GM13976 (cell line): ENCODE measurements around the gene IL4R.

Experiments used
- DNase-seq: peaks from one replicate; pipeline ENCODE4 v3.0.0; 2012; ENCODE audit warnings: low spot score
- in situ Hi-C: fragments of 300-500 bp; cut with MboI; formaldehyde crosslinking; loops from one replicate; pipeline ENCODE4 v1.12.0; 2022; ENCODE audit warnings: low sequenced_read_pairs, mixed read lengths, inconsistent platforms; ENCODE audit not compliant: unreplicated experiment
- TF ChIP-seq, protein P1 (sequence below): IDR thresholded peaks from 2 replicates; pipeline ENCODE4 v1.5.1; 2012; ENCODE audit warnings: borderline replicate concordance, mild to moderate bottlenecking; ENCODE audit not compliant: insufficient read depth; ENCODE audit errors: extremely low read depth, missing control alignments, control extremely low read depth

IL4R gene

DNA sequence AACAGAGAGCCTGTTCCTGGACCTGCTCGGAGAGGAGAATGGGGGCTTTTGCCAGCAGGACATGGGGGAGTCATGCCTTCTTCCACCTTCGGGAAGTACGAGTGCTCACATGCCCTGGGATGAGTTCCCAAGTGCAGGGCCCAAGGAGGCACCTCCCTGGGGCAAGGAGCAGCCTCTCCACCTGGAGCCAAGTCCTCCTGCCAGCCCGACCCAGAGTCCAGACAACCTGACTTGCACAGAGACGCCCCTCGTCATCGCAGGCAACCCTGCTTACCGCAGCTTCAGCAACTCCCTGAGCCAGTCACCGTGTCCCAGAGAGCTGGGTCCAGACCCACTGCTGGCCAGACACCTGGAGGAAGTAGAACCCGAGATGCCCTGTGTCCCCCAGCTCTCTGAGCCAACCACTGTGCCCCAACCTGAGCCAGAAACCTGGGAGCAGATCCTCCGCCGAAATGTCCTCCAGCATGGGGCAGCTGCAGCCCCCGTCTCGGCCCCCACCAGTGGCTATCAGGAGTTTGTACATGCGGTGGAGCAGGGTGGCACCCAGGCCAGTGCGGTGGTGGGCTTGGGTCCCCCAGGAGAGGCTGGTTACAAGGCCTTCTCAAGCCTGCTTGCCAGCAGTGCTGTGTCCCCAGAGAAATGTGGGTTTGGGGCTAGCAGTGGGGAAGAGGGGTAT is 48.9 kb downstream of the IL4R start:
- TF ChIP-seq, protein P1, sequence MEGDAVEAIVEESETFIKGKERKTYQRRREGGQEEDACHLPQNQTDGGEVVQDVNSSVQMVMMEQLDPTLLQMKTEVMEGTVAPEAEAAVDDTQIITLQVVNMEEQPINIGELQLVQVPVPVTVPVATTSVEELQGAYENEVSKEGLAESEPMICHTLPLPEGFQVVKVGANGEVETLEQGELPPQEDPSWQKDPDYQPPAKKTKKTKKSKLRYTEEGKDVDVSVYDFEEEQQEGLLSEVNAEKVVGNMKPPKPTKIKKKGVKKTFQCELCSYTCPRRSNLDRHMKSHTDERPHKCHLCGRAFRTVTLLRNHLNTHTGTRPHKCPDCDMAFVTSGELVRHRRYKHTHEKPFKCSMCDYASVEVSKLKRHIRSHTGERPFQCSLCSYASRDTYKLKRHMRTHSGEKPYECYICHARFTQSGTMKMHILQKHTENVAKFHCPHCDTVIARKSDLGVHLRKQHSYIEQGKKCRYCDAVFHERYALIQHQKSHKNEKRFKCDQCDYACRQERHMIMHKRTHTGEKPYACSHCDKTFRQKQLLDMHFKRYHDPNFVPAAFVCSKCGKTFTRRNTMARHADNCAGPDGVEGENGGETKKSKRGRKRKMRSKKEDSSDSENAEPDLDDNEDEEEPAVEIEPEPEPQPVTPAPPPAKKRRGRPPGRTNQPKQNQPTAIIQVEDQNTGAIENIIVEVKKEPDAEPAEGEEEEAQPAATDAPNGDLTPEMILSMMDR, result no peak
- DNase-seq, result no peak
- in situ Hi-C loops, result loop anchor here (10.0 kb wide), 1 partner anchor 128 kb away; no protein-coding TSS in a partner anchor

DNA sequence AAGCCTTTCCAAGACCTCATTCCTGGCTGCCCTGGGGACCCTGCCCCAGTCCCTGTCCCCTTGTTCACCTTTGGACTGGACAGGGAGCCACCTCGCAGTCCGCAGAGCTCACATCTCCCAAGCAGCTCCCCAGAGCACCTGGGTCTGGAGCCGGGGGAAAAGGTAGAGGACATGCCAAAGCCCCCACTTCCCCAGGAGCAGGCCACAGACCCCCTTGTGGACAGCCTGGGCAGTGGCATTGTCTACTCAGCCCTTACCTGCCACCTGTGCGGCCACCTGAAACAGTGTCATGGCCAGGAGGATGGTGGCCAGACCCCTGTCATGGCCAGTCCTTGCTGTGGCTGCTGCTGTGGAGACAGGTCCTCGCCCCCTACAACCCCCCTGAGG is 49.5 kb downstream of the IL4R start:
- TF ChIP-seq, protein P1, result no peak
- no peak for DNase-seq
- in situ Hi-C loops, result loop anchor here (10.0 kb wide), 1 partner anchor 128 kb away; no protein-coding TSS in a partner anchor

DNA sequence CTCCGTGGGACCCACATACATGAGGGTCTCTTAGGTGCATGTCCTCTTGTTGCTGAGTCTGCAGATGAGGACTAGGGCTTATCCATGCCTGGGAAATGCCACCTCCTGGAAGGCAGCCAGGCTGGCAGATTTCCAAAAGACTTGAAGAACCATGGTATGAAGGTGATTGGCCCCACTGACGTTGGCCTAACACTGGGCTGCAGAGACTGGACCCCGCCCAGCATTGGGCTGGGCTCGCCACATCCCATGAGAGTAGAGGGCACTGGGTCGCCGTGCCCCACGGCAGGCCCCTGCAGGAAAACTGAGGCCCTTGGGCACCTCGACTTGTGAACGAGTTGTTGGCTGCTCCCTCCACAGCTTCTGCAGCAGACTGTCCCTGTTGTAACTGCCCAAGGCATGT is 50.0 kb downstream of the IL4R start:
- in situ Hi-C loops, result loop anchor here (10.0 kb wide), 1 partner anchor 129 kb away; no protein-coding TSS in a partner anchor
- TF ChIP-seq, protein P1, result no peak
- DNase-seq, result no peak

DNA sequence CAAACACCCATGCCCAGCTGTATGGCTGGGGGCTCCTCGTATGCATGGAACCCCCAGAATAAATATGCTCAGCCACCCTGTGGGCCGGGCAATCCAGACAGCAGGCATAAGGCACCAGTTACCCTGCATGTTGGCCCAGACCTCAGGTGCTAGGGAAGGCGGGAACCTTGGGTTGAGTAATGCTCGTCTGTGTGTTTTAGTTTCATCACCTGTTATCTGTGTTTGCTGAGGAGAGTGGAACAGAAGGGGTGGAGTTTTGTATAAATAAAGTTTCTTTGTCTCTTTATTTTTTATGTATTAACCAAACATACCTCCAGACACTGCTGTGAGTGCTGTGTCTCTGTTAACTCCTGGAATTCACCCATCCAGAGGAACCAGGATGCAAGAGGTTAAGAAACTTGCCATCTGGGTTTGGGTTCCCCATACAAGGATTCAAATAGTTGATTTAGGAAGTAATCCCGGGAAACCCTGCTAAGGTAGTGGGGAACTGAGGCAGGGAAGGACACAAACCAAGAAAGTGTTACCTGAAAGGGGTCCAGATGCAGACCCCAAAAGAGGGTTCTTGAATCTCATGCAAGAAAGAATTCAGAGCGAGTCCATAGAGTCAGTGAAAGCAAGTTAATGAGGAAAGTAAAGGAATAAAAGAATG is 50.8 kb downstream of the IL4R start:
- DNase-seq, result no peak
- TF ChIP-seq, protein P1, result no peak

DNA sequence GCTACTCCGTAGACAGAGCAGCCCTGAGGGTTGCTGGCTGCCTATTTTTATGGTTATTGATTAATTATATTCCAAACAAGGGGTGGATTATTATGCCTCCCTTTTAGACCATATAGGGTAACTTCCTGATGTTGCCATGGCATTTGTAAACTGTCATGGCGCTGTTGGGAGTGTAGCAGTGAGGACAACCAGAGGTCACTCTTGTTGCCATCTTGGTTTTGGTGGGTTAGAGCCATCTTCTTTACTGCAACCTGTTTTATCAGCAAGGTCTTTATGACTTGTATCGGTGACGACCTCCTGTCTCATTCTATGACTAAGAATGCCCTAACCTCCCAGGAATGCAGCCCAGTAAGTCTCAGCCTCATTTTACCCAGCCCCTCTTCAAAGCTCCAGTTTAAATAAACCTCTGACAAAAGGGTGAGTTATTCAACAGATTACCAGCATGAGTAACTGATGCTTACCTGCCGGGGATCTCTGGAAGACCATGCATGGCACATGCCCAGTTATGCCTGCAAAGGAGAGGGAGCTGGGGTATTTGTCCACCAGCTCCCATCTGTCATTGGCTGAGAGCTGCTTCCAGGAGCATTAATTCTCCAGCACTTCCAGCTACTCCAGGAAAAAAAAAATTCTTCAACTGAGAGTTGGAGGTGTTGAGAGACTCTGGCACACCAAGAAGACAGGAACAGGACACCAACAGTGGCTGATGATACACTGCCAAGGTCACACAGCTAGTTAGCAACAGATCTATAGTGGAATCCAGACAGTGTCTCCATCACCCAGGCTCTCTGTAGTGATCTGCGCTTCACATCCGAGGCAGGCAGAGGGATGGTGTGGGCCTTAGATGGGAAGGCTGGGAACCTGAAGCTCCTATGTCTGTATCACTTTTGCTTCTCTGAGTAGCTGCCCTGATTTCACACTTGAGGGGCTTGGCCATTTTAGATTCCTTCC is 51.6 kb downstream of the IL4R start:
- in situ Hi-C loops, result loop anchor here (10.0 kb wide), 1 partner anchor 131 kb away; no protein-coding TSS in a partner anchor
- no peak for DNase-seq
- TF ChIP-seq, protein P1, result no peak

More for the DNA sequence above, 50.8 kb downstream of the IL4R start:
- in situ Hi-C loops, result loop anchor here (10.0 kb wide), 1 partner anchor 130 kb away; no protein-coding TSS in a partner anchor
